KMS-11 (cell line): ENCODE results near the gene MBLAC2.

Experiments used
- H2AFZ ChIP-seq: fragments of 200-600 bp; sonication (generic); 2 replicates; pipeline ENCODE4 v1.6.1; 2016; ENCODE audit warnings: antibody characterized with exemption, mixed run types, low read depth
- H3K27ac ChIP-seq: fragments of 200-600 bp; sonication (generic); 2 replicates; pipeline ENCODE4 v1.6.1; 2016; ENCODE audit warnings: mild to moderate bottlenecking, mixed run types
- H3K27me3 ChIP-seq: fragments of 200-600 bp; sonication (generic); 2 replicates; pipeline ENCODE4 v1.6.1; 2017; ENCODE audit warnings: mild to moderate bottlenecking, low read depth, mixed run types, moderate library complexity; ENCODE audit not compliant: insufficient read depth
- H3K36me3 ChIP-seq: fragments of 200-600 bp; sonication (generic); 2 replicates; pipeline ENCODE4 v1.6.1; 2017; ENCODE audit warnings: mild to moderate bottlenecking, mixed run types; ENCODE audit not compliant: insufficient read depth
- H3K4me1 ChIP-seq: fragments of 200-600 bp; sonication (generic); 2 replicates; pipeline ENCODE4 v1.6.1; 2016; ENCODE audit warnings: mild to moderate bottlenecking, low read depth, mixed run types; ENCODE audit not compliant: poor library complexity, severe bottlenecking
- H3K4me2 ChIP-seq: fragments of 200-600 bp; sonication (generic); 2 replicates; pipeline ENCODE4 v1.7.0; 2016; ENCODE audit warnings: mild to moderate bottlenecking, mixed run types
- H3K4me3 ChIP-seq: fragments of 200-600 bp; sonication (generic); IDR thresholded peaks from 2 replicates; pipeline ENCODE4 v1.6.1; 2017; ENCODE audit warnings: low read depth, low read length, mixed read lengths; ENCODE audit not compliant: insufficient read depth
- H3K79me2 ChIP-seq: fragments of 200-600 bp; sonication (generic); 2 replicates; pipeline ENCODE4 v1.6.1; 2016; ENCODE audit warnings: low read depth, mixed run types; ENCODE audit not compliant: insufficient read depth
- H3K9ac ChIP-seq: fragments of 200-600 bp; sonication (generic); 2 replicates; pipeline ENCODE4 v1.6.1; 2016; ENCODE audit warnings: mild to moderate bottlenecking, mixed run types
- H4K20me1 ChIP-seq: fragments of 200-600 bp; sonication (generic); 2 replicates; pipeline ENCODE4 v1.6.1; 2016; ENCODE audit warnings: mild to moderate bottlenecking, mixed run types; ENCODE audit not compliant: insufficient read depth
- CTCF ChIP-seq: fragments of 200-600 bp; sonication (generic); conservative IDR thresholded peaks from 2 replicates; pipeline ENCODE4 v1.6.1; 2017; ENCODE audit warnings: low read depth, mild to moderate bottlenecking, antibody characterized with exemption, low read length, moderate library complexity, mixed read lengths

MBLAC2 gene

GRCh38 chr5:90474235-90475107 is at the start of gene MBLAC2, which contains the start of gene POLR3G:
MBLAC2 (minus strand) TSS chr5:90474771; CDS start chr5:90474292, 479 bp downstream.
POLR3G (plus strand) TSS chr5:90474864; CDS start chr5:90485568, 10,704 bp downstream.
- peaks cover 53% of the 10 kb centered on the region for H3K79me2 ChIP-seq
- peak within 1 kb of the TSS; percentile 97 for H2AFZ ChIP-seq
- no peaks in the 10 kb centered on the region for H3K36me3 ChIP-seq
- H3K27me3 ChIP-seq: no peaks in the 10 kb centered on the region
- peak within 1 kb of the TSS; percentile 66 for H3K4me3 ChIP-seq
- H3K27ac ChIP-seq: peak within 1 kb of the TSS; percentile 96
- TF ChIP-seq CTCF: peak; percentile 26; the same call in 1 of the 2 replicates
- H3K4me2 ChIP-seq: peak within 1 kb of the TSS; percentile 95
- H3K9ac ChIP-seq: peak within 1 kb of the TSS; percentile 96
- peaks cover 40% of the 10 kb centered on the region for H3K4me1 ChIP-seq
- no peaks in the 10 kb centered on the region for H4K20me1 ChIP-seq

GRCh38 chr5:90519081-90519480 is 44.5 kb upstream of the MBLAC2 start:
- no peak overlapping the region for H2AFZ ChIP-seq
- H3K27me3 ChIP-seq: no peaks in the 10 kb centered on the region
- H3K36me3 ChIP-seq: no peaks in the 10 kb centered on the region
- H3K27ac ChIP-seq: peak overlapping the region; percentile 12; the same call in 1 of the 2 replicates
- no peak for TF ChIP-seq CTCF
- H3K9ac ChIP-seq: no peak overlapping the region
- H3K4me2 ChIP-seq: peak overlapping the region; percentile 31
- peaks cover 25% of the 10 kb centered on the region for H3K4me1 ChIP-seq
- no peaks in the 10 kb centered on the region for H4K20me1 ChIP-seq
- no peaks in the 10 kb centered on the region for H3K79me2 ChIP-seq
- H3K4me3 ChIP-seq: no peak overlapping the region

GRCh38 chr5:90518661-90519060 is 44.1 kb upstream of the MBLAC2 start:
- no peak overlapping the region for H3K4me3 ChIP-seq
- no peak for TF ChIP-seq CTCF
- H3K4me2 ChIP-seq: peak overlapping the region; percentile 31
- no peak overlapping the region for H2AFZ ChIP-seq
- no peaks in the 10 kb centered on the region for H4K20me1 ChIP-seq
- H3K9ac ChIP-seq: no peak overlapping the region
- H3K36me3 ChIP-seq: no peaks in the 10 kb centered on the region
- H3K79me2 ChIP-seq: no peaks in the 10 kb centered on the region
- no peaks in the 10 kb centered on the region for H3K27me3 ChIP-seq
- peak overlapping the region; percentile 12; the same call in 1 of the 2 replicates for H3K27ac ChIP-seq
- H3K4me1 ChIP-seq: peaks cover 25% of the 10 kb centered on the region

DNA sequence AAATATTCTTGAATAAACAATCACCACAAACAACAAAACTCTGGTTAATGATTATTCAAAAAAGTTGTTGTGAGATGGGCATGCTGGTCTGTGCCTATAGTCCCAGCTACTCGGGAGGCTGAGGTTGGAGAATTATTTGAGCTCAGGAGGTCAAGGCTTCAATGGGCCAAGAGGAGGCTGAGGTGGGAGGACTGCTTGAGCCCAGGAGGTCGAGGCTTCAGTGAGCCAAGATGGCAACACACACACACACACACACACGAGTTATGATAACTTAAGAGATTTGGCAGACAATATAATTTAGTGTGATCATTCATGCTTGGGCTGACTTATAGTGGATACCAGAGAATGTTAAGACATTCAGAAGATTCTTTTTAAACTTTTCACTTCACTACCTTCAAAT is 39.9 kb upstream of the MBLAC2 start:
- TF ChIP-seq CTCF: no peak
- Histone ChIP-seq H3K4me3 (no peak overlapping the region), H3K27me3 (no peaks in the 10 kb centered on the region), H2AFZ (no peak overlapping the region), H3K27ac (no peak overlapping the region), H3K4me2 (no peak overlapping the region), H3K79me2 (no peaks in the 10 kb centered on the region), H3K9ac (no peak overlapping the region), H3K36me3 (no peaks in the 10 kb centered on the region), H3K4me1 (peaks cover 18% of the 10 kb centered on the region), H4K20me1 (no peaks in the 10 kb centered on the region)
